Measurements from ENCODE around the gene SEMA6B.
A peak's percentile ranks its signal among the peaks of the same experiment; 100 is the strongest.

Gene SEMA6B

GRCh38 chr19:4557971-4558941 lies 1.2 kb downstream of the SEMA6B start:
- peak; percentile 88 for TF ChIP-seq CTCF (conservative IDR thresholded peaks at IDR 0.05; ENCODE audit: low read depth, low read length)
- peak overlapping the region; percentile 42 for H3K4me3 ChIP-seq (ENCODE audit: low read depth, low read length)
- no peak for DNase-seq (ENCODE audit: low read depth)

- no peak overlapping the region for H3K4me3 ChIP-seq (ENCODE audit: low read depth, low read length)
- no peak for DNase-seq (ENCODE audit: low read depth)
- TF ChIP-seq CTCF (conservative IDR thresholded peaks at IDR 0.05; ENCODE audit: low read depth, low read length): peak; percentile 15
Measured at GRCh38 chr19:4557144-4557970, 2.1 kb downstream of the SEMA6B start.

GRCh38 chr19:4556597-4557127 lies 2.8 kb downstream of the SEMA6B start:
- TF ChIP-seq CTCF (conservative IDR thresholded peaks at IDR 0.05; ENCODE audit: low read depth, low read length): no peak
- DNase-seq (ENCODE audit: low read depth): no peak
- H3K4me3 ChIP-seq (ENCODE audit: low read depth, low read length): no peak overlapping the region

DNA sequence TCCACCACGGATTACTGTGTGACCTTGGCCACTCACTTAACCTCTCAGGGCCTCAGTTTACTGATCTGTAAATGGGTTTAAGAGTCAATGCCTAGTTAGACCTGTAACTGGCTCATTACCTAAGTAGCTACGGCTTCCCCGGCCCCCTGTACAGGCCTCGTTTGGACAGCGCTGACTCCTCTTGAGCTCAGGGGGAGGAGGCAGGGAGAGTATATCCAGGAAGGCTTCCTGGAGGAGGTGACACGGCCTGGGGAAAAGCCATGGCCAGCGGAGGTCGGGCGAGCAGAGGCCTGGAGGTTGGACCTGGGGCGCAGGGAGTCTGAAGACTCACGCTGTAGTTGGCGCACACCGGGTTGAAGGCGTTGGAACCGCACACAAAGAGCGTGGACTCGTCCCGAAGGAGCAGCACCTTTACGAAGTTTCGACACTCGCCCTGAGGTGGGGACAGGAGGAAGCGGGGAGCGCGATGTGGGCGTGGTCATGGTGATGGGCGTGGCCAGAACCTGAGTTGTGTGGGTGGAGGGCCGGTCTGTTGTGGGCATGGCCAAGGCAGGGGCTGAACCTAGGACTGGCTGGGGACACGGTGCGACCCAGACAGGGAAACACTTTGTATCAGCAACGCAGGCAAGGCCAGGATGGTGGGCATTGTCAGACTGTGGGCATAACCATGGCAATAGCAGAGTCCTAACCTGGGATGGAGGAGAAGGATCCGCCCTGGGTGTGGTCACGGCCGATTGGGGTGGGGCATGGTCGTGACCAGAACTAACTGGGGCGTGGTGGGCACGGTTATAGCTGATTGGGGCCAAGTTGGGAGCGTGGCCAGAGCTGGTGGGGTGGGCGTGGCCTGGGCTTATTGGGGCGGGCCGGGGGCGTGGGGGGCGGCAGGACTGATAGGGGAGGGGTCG lies 3.6 kb downstream of the SEMA6B start:
- no peak overlapping the region for H3K4me3 ChIP-seq (ENCODE audit: low read depth, low read length)
- DNase-seq (ENCODE audit: low read depth): no peak
- TF ChIP-seq CTCF (conservative IDR thresholded peaks at IDR 0.05; ENCODE audit: low read depth, low read length): no peak

DNA sequence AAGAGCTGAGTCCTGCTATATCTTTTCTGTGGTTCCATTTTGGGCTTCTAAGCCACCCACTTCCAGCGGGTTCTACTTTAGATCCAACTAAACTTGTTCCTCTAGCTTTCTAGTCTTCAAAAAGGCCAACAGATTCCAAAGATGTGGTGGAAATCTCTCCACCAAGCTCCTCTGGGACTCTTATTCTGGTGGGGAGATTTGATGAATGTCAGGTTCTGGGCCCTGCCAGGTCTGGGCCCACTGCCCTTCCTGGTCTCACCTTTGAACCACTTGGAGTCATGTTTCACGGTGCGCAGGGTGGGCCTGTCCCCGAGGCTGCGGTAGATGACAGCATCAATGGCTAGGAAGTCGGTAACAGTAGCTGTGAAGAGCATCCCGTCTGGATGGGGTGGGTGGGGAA lies 4.8 kb downstream of the SEMA6B start:
- DNase-seq (ENCODE audit: low read depth): no peak
- TF ChIP-seq CTCF (conservative IDR thresholded peaks at IDR 0.05; ENCODE audit: low read depth, low read length): no peak
- no peak overlapping the region for H3K4me3 ChIP-seq (ENCODE audit: low read depth, low read length)

DNA sequence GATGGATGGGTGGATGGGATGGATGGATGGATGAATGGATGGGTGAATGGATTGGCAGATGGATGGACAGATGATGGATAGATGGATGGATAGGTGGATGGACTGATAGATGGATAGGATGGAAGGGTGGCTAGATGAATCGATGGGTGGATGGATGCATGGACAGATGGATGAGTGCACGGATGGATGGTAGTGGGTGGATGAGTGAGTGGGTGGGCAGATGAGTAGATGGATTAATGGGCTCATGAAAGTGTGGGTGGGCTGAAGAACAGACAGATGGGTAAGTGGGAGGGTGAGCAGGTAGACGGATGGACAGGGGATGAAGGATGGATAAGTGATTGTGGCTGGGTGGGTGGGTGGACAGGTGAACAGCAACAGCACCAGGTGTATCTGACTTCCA lies 5.7 kb downstream of the SEMA6B start:
- H3K4me3 ChIP-seq (ENCODE audit: low read depth, low read length): no peak overlapping the region
- TF ChIP-seq CTCF (conservative IDR thresholded peaks at IDR 0.05; ENCODE audit: low read depth, low read length): no peak

More for the DNA sequence above, 5.7 kb downstream of the SEMA6B start:
- no peak for DNase-seq (ENCODE audit: low read depth)
